HG03135 (cell line): Measurements from ENCODE around the gene PGLYRP4.
"Not testable (repeated sequence)": the region's sequence is repeated elsewhere in the genome, so short reads cannot be mapped to it uniquely, and the experiment has no call there.

Source experiments
- ATAC-seq: cut with Tn5 transposase; IDR thresholded peaks from one replicate; pipeline ENCODE4 v1.9.1; 2021; ENCODE audit warnings: mild to moderate bottlenecking, moderate library complexity; ENCODE audit not compliant: unreplicated experiment

Gene PGLYRP4

DNA sequence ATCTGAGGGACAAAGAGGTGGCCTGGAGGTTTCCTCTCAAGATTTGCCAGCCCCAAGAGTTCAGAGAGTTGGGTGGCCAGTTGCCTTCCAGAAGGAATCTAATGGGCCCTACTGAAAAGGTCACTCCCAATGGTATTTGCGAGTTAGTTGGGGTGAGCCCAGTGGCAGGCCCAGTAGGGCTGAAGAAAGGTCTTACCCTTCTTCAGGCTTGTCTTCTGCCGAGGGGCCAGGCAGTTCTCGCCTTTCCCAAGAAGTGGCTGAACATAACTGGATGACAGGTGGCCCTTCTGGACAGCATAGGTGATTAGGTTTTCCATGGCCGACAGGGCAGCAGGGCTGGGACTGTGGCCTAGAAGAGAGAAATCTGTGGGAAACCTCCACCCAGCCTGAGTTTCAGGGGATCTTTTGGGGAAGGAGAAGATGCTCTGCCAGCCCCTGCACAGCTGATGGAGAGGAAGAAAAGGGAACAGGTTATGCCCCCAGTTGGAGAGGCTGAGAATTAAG, 7.2 kb downstream of the PGLYRP4 start:
- ATAC-seq: no peak

DNA sequence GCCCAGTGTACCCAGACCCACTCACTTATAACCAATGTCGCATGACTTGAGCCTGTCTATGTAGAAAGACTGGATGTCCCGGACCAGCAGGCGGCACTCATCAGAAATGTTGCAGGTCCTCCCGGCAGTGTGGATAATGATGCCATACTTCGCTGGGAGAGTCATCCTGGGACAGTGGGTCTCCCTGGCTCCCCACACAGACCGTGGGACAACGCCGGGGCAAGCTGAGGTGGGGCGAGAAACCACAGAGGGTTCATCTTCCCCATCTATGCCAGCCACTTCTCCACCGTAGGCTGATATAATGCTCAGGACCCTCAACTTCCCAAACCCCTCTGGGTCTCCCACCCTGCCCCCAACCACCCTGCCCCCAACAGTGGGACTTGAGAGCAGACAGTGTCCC, 8.3 kb downstream of the PGLYRP4 start:
- ATAC-seq: no peak

DNA sequence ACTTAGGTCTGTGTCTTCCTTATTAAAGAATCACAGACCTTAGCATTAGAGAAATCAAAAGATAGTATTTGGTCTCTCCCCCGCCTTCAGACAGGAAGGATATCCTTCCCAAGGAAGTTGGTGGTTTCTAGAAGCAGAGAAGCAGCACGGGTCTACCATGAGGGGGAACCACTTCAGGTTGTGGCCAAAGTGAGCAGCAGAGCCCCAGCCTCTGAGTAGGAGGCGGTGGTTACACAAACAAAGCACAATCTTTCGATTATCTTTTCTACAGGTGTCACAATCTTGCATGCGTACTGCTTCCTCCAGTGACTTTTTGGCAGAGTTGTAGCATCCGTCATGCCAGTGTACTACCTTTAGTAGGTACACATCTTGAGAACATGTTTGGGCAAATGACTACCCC, 8.8 kb downstream of the PGLYRP4 start:
- no peak for ATAC-seq

DNA sequence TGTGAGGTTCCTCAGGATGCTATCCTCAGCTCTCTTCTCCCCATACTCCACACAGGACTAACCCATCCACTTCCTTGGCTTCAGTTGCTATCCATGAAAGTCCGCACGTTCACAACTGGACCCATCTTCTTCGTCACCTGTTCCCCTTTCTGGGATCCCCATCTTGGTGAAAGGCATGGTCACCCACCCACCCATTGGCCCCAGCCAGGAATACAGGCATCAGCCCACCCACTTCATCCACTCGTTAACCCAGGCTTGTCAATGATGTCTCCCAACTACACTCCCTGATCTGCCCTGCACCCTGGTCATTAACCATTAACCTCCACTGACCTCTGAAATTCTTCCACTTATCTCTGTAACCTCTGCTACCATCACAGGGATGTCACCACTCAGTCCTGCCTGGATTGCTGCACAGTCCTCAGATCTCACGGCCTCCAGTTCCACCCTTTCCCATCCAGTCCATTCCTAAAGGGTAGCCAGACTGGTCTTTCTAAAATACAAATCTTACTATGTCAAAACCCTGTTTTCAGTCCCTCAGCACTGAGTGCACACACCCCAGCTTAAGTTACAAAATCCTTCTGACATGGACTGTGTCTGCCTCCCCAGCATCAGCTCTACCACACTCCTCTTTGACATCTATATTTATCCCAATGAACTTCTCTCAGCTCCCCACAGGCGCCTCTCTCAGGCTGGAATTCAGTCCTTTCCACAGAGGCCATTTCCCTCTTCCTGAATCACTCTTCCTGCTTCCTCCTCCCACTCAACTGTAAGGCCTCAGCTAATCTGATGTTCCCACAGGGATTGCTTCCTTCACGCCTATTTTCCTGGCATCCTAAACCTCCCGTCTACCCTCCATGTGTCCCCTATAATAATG, 10.4 kb downstream of the PGLYRP4 start:
- no peak for ATAC-seq

DNA sequence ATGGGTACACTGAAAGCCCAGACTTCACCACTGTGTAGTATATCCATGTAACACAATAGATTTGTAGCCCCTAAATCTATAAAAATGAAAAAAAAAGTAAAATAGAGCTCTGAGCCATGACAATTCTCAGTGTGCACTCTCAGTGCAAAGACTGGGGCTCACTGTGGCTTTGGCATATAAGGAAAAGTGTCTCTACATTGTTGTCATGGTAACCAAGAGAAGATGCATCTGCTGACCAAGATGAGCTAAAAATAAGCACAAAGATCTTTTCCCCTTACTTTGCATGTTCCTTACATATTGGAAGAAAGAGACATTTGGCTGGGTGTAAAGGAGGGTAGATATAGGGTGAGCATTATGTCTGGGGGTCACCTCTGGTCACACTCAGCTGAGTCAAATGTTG, 12.0 kb downstream of the PGLYRP4 start:
- ATAC-seq: no peak

DNA sequence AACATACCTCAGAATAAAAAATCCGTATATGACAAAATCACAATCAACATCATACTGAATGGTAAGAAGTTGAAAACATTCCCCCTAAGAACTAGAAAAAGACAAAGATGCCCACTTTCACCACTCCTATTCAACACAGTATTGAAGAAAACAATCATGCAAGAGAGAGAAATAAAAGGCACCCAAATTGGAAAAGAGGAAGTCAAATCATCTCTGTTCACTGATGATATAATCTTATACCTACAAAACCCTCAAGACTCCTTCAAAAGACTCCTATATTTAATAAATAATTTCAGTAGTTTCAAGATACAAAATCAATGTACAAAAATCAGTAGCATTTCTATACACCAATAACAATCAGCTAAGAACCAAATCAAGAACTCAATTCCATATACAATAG, 14.7 kb downstream of the PGLYRP4 start:
- ATAC-seq: no peak

DNA sequence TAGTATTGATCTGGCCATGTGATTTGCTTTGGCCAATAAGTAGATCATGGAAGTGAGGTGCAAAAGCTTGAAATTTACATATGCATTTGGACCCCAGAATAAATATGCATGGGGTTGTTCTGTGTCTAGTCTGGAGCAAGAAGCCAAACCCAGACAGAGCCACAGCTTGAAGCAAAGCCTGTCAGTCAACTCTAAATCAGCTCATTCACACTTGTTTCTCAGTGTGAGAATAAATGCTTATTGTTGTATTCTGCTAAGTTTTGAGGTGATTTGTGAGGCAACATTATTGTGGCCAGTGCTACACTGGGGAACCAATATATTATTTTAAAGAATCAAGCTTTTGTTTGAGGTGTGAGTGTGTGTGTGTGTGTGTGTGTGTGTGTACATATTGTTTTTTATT, 23.7 kb downstream of the PGLYRP4 start:
- ATAC-seq: no peak

DNA sequence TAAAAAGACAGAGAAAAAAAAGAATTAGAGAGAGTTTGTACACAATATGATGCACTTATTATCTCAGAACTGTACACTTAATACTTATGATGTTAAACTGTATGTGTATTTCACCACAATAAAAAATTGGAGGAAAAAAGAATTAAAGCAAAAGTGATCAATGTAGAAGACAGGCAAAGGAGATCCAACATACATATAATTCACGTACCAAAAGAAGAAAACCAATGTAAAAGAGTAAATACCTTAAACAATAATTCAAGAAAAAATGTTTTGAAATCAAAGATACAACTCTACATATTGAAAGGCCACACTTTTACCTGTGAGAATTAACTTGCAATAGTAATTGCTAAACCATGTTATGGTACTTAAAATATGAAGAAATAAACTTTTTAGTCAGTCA, 26.1 kb downstream of the PGLYRP4 start:
- ATAC-seq: no peak

DNA sequence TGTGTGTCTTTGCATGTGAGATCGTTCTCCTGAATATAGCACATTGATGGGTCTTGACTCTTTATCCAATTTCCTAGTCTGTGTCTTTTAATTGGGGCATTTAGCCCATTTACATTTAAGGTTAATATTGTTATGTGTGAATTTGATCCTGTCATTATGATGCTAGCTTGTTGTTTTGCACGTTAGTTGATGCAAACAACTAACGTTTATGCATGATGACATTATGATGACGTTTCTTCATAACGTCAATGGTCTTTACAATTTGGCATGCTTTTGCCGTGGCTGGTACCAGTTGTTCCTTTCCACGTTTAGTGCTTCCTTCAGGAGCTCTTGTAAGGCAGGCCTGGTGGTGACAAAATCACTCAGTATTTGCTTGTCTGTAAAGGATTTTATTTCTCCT, 30.5 kb downstream of the PGLYRP4 start:
- ATAC-seq: not testable (repeated sequence)

DNA sequence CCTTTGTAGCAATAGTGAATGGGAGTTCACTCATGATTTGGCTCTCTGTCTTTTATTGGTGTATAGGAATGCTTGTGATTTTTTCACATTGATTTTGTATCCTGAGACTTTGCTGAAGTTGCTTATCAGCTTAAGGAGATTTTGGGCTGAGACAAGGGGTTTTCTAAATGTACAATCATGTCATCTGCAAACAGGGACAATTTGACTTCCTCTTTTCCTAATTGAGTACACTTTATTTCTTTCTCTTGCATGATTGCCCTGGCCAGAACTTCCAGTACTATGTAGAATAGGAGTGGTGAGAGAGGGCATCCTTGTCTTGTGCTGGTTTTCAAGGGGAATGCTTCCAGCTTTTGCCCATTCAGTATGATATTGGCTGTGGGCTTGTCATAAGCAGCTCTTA, 32.6 kb downstream of the PGLYRP4 start:
- ATAC-seq: not testable (repeated sequence)

DNA sequence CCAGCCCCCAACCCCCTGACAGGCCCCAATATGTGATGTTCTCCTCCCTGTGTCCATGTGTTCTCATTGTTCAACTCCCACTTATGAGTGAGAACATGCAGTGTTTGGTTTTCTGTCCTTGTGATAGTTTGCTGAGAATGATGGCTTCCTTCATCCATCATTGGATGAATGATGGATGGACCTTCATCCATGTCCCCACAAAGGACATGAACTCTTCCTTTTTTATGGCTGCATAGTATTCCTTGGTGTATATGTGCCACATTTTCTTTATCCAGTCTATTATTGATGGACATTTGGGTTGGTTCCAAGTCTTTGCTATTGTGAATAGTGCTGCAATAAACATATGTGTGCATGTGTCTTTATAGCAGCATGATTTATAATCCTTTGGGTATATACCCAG, 34.3 kb downstream of the PGLYRP4 start:
- ATAC-seq: not testable (repeated sequence)

DNA sequence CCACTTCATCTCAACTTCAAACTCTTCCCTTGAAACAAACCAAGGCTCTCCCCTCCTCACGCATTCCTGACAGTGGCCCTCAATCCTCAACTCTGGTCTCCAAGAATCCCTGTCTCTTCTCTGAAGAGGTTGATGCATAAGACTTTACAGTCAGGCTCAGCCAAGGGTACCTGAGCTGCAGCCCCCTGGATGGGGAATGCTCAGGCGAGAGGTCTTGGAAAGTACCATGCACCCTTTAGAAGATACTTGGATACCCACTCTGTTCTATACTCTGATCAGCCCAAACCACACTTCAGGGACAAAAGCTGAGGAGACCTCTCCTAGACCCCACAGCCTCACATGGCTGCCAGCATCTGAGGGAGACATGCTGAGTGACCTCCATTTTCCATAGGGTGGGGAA, 35.4 kb downstream of the PGLYRP4 start:
- no peak for ATAC-seq

DNA sequence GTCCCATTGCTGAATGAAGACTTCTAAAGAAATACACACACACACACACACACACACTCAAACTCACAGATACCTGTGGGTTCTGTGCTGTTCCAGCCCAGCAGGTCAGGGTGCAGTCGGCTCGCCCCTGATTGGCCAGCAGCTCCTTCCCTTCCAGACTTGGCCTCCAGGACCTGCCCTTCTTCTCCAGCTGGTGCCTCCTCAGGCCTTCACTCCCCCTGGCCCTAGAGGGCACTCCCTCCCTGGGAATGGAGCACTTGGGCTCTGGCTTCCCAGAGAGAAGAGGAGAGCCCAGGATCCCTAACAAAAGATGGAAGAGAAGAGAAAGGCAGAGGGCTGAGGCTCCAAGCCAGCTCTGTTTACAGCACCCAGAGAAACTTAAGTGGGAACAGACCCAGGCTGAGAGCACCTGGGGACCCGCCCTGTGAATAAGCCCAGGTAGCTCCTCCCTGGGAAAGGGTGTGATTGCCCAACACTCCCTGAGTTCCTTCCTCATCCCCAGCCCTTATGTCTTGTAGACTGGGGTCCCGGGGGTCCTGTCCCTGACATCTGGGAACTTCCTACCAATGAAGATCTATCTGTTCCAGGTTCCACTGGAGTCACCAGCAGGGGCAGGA, 36.0 kb downstream of the PGLYRP4 start, which contains the start of gene PGLYRP3:
Gene PGLYRP3, minus strand, starts transcription at position 383 of the 617 bp plus-strand sequence. CDS start 2,287 bp downstream, outside the sequence.
- no peak for ATAC-seq

DNA sequence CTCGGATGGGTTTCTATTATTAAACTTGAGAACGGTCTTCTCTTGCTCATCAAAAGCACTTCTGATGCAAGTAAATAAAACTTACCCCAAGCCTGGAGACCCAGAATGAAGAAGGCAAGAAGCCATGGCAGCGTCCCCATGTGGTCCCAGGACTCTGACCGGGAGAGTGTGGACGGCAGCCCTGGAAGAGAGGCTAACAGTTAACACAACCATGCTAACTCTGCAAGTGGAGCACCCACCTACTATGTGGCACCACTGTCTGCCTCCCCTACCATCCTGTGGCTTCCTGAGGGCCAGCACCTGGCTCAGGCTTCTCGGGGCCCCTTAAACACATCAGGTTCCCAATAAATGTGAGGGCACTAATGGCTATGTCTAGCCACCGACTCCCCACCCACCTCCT, 38.1 kb downstream of the PGLYRP4 start:
- ATAC-seq: no peak

DNA sequence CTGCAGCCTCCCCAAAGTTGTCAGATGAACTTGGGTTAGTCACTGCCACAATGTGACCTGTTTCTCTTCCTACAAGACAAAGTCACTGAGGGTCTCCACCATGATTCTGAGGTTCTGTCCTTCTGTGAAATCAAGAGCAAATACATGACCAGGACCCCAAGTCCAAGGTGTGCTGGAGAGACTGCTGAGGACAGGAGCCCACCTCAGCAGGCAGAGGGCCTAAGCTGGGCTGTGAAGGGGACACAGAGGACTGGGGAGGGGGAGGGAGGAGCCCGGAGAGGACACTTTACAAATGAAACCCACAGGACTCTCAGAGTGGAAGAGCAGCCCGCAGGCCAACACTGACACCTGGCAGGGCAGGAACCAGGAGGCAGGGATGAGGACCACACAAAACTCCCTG, 39.2 kb downstream of the PGLYRP4 start:
- ATAC-seq: no peak

DNA sequence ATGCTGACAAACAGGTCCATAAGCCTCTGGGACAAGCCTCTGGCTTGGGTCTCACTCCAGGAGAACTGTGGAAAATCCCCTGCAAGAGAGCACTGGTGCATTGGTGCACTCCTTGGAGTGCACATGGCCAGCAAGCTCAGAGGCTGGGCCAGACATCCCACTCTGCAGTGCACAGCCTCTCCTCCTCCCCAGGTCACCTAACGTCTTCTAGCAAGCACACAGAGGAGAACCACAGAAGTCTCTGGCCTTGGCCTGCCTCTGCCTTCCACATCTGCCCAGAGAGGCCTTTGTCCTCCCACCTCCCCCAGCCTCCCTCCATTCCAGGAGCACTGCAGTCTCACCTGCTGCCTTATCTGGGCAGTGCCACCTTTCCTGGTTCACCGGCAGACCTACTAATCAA, 40.1 kb downstream of the PGLYRP4 start:
- ATAC-seq: no peak

DNA sequence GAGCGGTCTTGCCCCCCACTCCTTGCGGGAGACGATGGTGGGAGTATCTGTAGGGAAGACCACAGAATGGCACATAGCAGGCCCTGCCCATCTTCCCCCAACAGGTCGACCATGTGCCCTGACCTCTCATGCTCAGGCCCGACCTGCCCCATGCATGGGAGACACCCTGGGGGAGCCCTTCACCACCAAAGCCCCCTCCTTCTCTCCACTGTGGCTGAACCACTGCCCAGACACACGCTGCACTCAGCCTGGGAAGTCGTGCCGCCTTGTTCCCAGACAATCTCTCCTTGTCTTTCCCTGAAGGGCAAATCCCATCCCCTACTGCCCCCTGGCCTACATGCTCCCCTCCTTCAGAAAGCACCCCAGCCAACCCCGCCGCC, 41.4 kb downstream of the PGLYRP4 start:
- no peak for ATAC-seq

DNA sequence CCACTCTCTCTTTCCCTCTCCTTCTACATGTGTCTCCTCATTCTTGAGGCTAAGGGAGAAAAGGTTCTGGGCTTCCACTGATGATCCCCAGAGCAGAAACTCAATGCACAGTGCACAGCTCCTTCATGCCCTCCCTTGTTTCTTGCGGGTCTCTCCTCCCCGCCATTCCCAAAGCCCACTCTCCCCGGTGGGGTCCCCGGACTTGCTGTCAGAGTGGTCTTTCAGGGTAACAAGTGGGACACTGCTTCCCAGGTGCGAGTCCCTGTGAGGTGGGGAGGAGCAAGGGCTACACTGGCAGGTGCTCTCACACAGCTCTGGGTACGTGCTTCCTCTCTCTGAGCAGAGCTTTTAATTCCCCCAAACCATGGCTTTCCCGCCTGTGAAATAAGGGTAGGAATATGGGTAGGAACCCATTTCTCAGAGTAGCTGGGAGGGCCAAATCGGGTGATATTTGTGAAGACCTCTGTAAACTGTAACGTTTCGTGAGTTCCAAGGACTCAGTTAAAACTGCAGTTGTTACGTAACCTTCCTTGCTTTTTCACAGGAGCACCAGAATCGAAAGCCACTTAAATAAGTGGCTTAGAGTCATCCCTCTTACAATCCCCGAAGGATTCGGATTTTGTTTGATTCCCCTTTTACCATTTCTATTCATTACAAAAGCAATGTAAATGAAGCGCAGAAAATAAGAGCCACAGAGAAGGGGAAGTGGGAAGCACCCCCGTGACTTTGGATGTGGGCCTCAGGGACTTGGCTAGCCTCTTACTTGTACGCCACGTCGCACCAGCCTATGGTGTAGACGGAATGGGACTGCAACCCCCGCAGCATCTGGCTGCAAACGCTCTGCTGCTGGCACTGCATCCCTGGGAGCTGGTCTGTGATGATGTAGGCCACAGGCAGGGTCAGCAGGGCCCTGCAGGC, 42.1 kb downstream of the PGLYRP4 start:
- ATAC-seq: no peak

DNA sequence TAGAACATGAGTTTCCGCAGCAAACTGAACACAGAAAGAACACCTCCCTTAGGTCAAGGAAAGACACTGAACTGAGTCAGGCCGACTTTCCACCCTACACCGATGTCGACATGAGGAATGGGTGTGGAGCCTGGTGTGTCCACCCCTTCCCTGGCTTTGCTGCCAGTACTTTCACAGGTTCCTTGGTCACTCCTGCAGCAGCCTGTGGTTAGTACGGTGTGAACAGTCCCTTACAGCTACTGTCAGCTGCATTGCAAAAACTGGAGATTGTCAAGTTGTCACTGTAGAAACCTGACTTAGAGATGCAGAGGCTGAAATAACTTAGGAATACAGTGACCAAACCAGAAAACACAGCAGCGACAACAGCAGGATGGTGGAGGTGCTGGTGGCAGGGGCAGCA, 43.0 kb downstream of the PGLYRP4 start:
- ATAC-seq: no peak

DNA sequence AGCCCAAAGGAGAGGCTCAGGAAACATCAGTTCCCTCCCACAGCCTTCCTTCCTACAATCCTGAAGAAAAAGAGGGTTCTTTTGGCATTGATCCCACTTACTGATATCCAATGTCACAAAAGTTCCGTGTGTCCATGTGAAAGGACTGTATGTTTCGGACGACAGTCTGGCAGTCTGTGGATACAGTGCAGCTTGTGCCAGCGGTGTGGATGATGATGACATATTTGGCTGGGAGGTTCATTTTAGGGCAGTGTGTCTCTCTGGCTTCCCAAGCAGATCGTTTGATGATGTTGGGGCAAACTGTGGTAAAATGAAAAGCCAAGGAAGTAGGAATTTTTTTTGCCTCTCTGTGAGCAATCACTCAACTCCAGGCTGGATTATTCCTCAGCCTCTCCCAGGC, 46.3 kb downstream of the PGLYRP4 start:
- no peak for ATAC-seq

DNA sequence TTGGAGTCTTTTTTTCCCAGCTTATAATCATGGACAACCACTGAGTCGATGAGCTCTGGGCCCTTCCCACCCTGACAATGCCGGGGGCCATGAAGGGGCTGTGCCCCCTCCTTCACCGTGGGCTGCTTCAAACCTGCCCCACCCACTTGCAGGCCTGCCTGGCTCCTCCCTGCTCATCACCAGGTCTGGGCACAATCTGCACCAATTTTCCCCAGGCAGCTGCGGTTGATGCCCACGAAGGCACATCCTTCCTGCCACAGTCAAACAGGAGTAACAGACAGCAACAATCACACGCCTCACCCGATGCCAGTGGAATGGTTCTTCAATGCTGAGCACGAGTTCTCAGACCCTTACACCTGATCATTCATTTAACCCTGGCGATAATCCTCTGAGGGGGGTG, 54.8 kb downstream of the PGLYRP4 start:
- no peak for ATAC-seq
